SK-N-SH (cell line): ENCODE measurements around the gene ARHGEF39. TPM values are rescaled to one million over a fixed set of nuclear protein-coding genes. Genes with fewer than 3 reads are reported as not detected.

Experiments used
- CTCF ChIA-PET: fragments of 300-600, 350-600 bp; formaldehyde crosslinking; extraction: SDS; loops from one replicate; lab custom pipeline; 2021; lab: Yijun Ruan, JAX
- POLR2A ChIA-PET: fragments of 350-600 bp; sonication (Branson Sonifier 250); formaldehyde crosslinking; extraction: SDS; loops from one replicate; lab custom pipeline; 2020; ENCODE audit warnings: antibody characterized with exemption, inconsistent platforms; lab: Yijun Ruan, JAX
- DNase-seq: peaks from one replicate; pipeline ENCODE4 v3.0.0; 2012
- H2AFZ ChIP-seq: fragments of 200-600 bp; sonication (generic); 2 replicates; pipeline ENCODE4 v1.8.1; 2016; ENCODE audit warnings: antibody characterized with exemption, mild to moderate bottlenecking, low read depth
- H3F3A ChIP-seq: fragments of 200-600 bp; sonication (generic); replicated peaks from 2 replicates; pipeline ENCODE3; 2016; ENCODE audit warnings: antibody characterized with exemption, mild to moderate bottlenecking; ENCODE audit not compliant: insufficient read depth
- H3K27ac ChIP-seq, 2 experiments: fragments of 200-500 bp in 1 of 2; fragments of 200-600 bp in 1 of 2; sonication (Bioruptor generic) in 1 of 2; sonication (generic), shearing (Covaris generic) in 1 of 2; 2 replicates each; pipeline versions ENCODE4 v1.5.1 to v1.6.1; 2014 to 2016; ENCODE audit warnings: low read depth in 2 of 2, inconsistent platforms in 1 of 2, low read length in 1 of 2, mild to moderate bottlenecking in 1 of 2, mixed read lengths in 1 of 2
- H3K27me3 ChIP-seq: fragments of 200-600 bp; sonication (generic), shearing (Covaris generic); 2 replicates; pipeline ENCODE4 v1.6.1; 2016; ENCODE audit warnings: mixed run types; ENCODE audit not compliant: insufficient read depth
- H3K36me3 ChIP-seq, 2 experiments: fragments of 200-500 bp in 1 of 2; fragments of 200-600 bp in 1 of 2; sonication (Bioruptor generic) in 1 of 2; sonication (generic) in 1 of 2; replicated peaks in 1 of 2; 2 replicates each; pipeline versions ENCODE3 to v1.5.1; 2014 to 2016; ENCODE audit warnings: low read length in 1 of 2, mild to moderate bottlenecking in 1 of 2; ENCODE audit not compliant: insufficient read depth in 2 of 2, control insufficient read depth in 1 of 2
- H3K4me1 ChIP-seq, 2 experiments: fragments of 200-500 bp in 1 of 2; fragments of 200-600 bp in 1 of 2; sonication (Bioruptor generic) in 1 of 2; sonication (generic), shearing (Covaris generic) in 1 of 2; 2 replicates each; pipeline versions ENCODE4 v1.5.1 to v1.6.1; 2014 to 2016; ENCODE audit warnings: low read depth in 1 of 2, low read length in 1 of 2, mixed run types in 1 of 2; ENCODE audit not compliant: insufficient read depth in 2 of 2, control insufficient read depth in 1 of 2
- H3K4me2 ChIP-seq: fragments of 200-600 bp; sonication (generic), shearing (Covaris generic); 2 replicates; pipeline ENCODE4 v1.6.1; 2017; ENCODE audit warnings: mixed run types
- H3K4me3 ChIP-seq, 2 experiments: fragments of 200-500 bp in 1 of 2; fragments of 200-600 bp in 1 of 2; sonication (Bioruptor generic) in 1 of 2; sonication (generic), shearing (Covaris generic) in 1 of 2; 2 replicates each; pipeline versions ENCODE4 v1.5.1 to v1.8.1; 2014 to 2016; ENCODE audit warnings: low read depth in 2 of 2, inconsistent platforms in 1 of 2, low read length in 1 of 2, mild to moderate bottlenecking in 1 of 2, mixed read lengths in 1 of 2, moderate library complexity in 1 of 2
- H3K79me2 ChIP-seq: fragments of 200-600 bp; sonication (generic); 2 replicates; pipeline ENCODE4 v1.8.1; 2017; ENCODE audit warnings: mild to moderate bottlenecking; ENCODE audit not compliant: insufficient read depth
- H3K9ac ChIP-seq: fragments of 200-600 bp; sonication (generic); 2 replicates; pipeline ENCODE4 v1.6.1; 2017; ENCODE audit warnings: mixed run types
- H3K9me2 ChIP-seq: fragments of 200-600 bp; sonication (generic); 2 replicates; pipeline ENCODE4 v1.6.1; 2017; ENCODE audit warnings: mixed run types
- H3K9me3 ChIP-seq: fragments of 200-600 bp; sonication (generic); 2 replicates; pipeline ENCODE4 v1.6.1; 2017; ENCODE audit warnings: mixed run types, mild to moderate bottlenecking, moderate library complexity
- H4K20me1 ChIP-seq: fragments of 200-600 bp; sonication (generic); 2 replicates; pipeline ENCODE4 v1.6.1; 2017; ENCODE audit warnings: mild to moderate bottlenecking, mixed run types; ENCODE audit not compliant: insufficient read depth
- EP300 ChIP-seq, 2 experiments: IDR thresholded peaks; 2 replicates each; pipeline versions ENCODE4 v1.4.0 to v1.6.1; 2012; ENCODE audit warnings: borderline replicate concordance in 1 of 2, low read depth in 1 of 2, low read length in 1 of 2
- EZH2phosphoT487 ChIP-seq: fragments of 200-600 bp; sonication (generic); IDR thresholded peaks from 2 replicates; pipeline ENCODE4 v1.6.1; 2017; ENCODE audit warnings: low read depth, mixed run types, mild to moderate bottlenecking, antibody characterized with exemption, moderate library complexity, borderline replicate concordance
- FOSL2 ChIP-seq: IDR thresholded peaks from 2 replicates; pipeline ENCODE4 v1.4.0; 2012; ENCODE audit warnings: low read depth, mild to moderate bottlenecking, moderate library complexity, borderline replicate concordance
- GABPA ChIP-seq: IDR thresholded peaks from 2 replicates; pipeline ENCODE4 v1.4.0; 2012; ENCODE audit warnings: low read depth, mild to moderate bottlenecking
- IRF3 ChIP-seq: fragments of 150-350 bp; IDR thresholded peaks from 2 replicates; pipeline ENCODE4 v1.6.1; 2016; ENCODE audit warnings: mild to moderate bottlenecking, low read depth, low read length
- JUND ChIP-seq: IDR thresholded peaks from 2 replicates; pipeline ENCODE4 v1.4.0; 2012
- MAX ChIP-seq: IDR thresholded peaks from 2 replicates; pipeline ENCODE4 v1.4.0; 2012; ENCODE audit warnings: low read depth
- MXI1 ChIP-seq: IDR thresholded peaks from 2 replicates; pipeline ENCODE4 v1.6.1; 2012; ENCODE audit warnings: mild to moderate bottlenecking, low read depth, low read length, improper control_type of control experiment
- NFIC ChIP-seq: IDR thresholded peaks from 2 replicates; pipeline ENCODE4 v1.4.0; 2012; ENCODE audit warnings: borderline replicate concordance
- NRF1 ChIP-seq: IDR thresholded peaks from 2 replicates; pipeline ENCODE4 v1.6.1; 2012; ENCODE audit warnings: low read depth, mild to moderate bottlenecking, low read length
- POLR2AphosphoS5 ChIP-seq: IDR thresholded peaks from 2 replicates; pipeline ENCODE4 v1.6.1; 2012; ENCODE audit warnings: low read depth, low read length
- RCOR1 ChIP-seq: fragments of 150-350 bp; IDR thresholded peaks from 2 replicates; pipeline ENCODE4 v1.6.1; 2017; ENCODE audit warnings: antibody characterized with exemption, low read length
- RXRA ChIP-seq: IDR thresholded peaks from 2 replicates; pipeline ENCODE4 v1.4.0; 2012; ENCODE audit warnings: low read depth, mild to moderate bottlenecking, borderline replicate concordance
- SIN3A ChIP-seq: IDR thresholded peaks from 2 replicates; pipeline ENCODE4 v1.6.1; 2012; ENCODE audit warnings: low read depth, mild to moderate bottlenecking, low read length, moderate library complexity, borderline replicate concordance
- SMC3 ChIP-seq: IDR thresholded peaks from 2 replicates; pipeline ENCODE4 v1.6.1; 2012; ENCODE audit warnings: low read depth, low read length, improper control_type of control experiment
- TAF1 ChIP-seq: IDR thresholded peaks from 2 replicates; pipeline ENCODE4 v1.6.1; 2012; ENCODE audit warnings: low read depth, mild to moderate bottlenecking, low read length, moderate library complexity, borderline replicate concordance
- TCF12 ChIP-seq: IDR thresholded peaks from 2 replicates; pipeline ENCODE4 v1.4.0; 2012
- YY1 ChIP-seq: IDR thresholded peaks from 2 replicates; pipeline ENCODE4 v1.4.0; 2012; ENCODE audit warnings: low read depth, mild to moderate bottlenecking
- WGBS: methylation state at CpG from one replicate; pipeline ENCODE4 v1.1.6; 2017; ENCODE audit warnings: low lambda C conversion rate; 5-methylcytosine and 5-hydroxymethylcytosine counted together
- polyA plus RNA-seq, 3 experiments: library from polyadenylated mRNA; depleted of rRNA; stranded (reverse); fragments of >200 nt; gene quantifications; 2 replicates each; pipeline ENCODE4 v1.2.3, GENCODE V29; 2012
- TF ChIP-seq, protein P1 (sequence below): IDR thresholded peaks from 2 replicates; pipeline ENCODE4; 2012

ARHGEF39 gene
- polyA plus RNA-seq, 1 of the 3 experiments (the other 2 are of a cell fraction): 4.9 TPM

DNA sequence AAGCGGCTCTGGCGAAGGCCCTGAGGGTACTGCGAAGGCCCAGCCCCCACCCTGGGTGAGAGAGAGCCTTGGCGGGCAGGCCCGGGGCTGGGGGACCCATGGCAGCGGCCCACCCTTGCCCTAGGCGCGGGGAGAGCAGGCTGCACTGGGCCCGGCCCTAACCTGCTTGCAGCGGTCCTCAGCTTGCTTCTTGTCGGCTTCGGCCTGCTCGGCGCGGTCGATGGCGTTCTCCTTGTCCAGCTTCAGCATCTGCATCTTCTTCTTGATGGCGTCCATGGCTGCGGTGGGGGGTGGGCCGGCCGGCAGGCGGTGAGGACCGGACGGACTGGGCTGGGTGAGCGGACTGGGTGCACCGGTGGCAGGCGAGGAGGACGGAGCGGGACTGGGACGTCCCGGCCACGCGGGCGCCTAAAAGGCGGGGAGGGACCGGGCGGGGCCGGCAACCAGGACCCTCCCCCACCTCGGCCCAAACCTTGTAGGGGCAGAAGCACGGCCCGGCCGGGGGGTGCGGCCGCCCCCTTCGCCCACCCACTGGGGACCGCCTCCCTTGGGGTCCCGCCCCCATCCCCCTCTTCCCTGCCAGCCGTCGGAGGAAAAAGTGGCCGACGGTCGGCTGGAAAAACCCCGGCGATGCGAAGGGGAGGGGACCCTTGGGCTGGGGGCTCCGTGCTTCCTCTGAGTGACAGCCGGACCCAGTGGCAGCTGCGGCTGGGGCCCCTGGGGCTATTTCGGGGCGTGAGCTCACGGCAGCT is 24.7 kb upstream of the ARHGEF39 start, which contains the start of gene TPM2:
Gene TPM2 (minus strand): TSS at position 384 of the 752 bp plus-strand sequence. CDS start 108 bp downstream, at position 276.
- Histone ChIP-seq H3F3A (peaks cover 50% of the 10 kb centered on the region), H3K27ac (peak within 1 kb of the TSS; percentile 93 to 96), H4K20me1 (peaks cover 43% of the 10 kb centered on the region), H3K4me3 (peak within 1 kb of the TSS; percentile 62 to 73), H3K36me3 (peaks cover 11 to 13% of the 10 kb centered on the region in 2 experiments), H3K9me2 (no peaks in the 10 kb centered on the region), H3K4me2 (peak within 1 kb of the TSS; percentile 91), H3K27me3 (no peaks in the 10 kb centered on the region), H3K79me2 (peaks cover 47% of the 10 kb centered on the region), H3K4me1 (peaks cover 19 to 34% of the 10 kb centered on the region in 2 experiments; a peak in 3 of 4 replicates), H3K9ac (peak within 1 kb of the TSS; percentile 95), H3K9me3 (no peaks in the 10 kb centered on the region), H2AFZ (peak within 1 kb of the TSS; percentile 84)
- 42% methylated on average over 26 of the region's 61 CpGs for WGBS
- TF ChIP-seq POLR2AphosphoS5 (peak; percentile 91), SIN3A (peak; percentile 21; the same call in 1 of the 2 replicates), RXRA (no peak), MAX (peak; percentile 29; the same call in 1 of the 2 replicates), TAF1 (peak; percentile 67; the same call in 1 of the 2 replicates), FOSL2 (no peak)
- TF ChIP-seq, protein P1, sequence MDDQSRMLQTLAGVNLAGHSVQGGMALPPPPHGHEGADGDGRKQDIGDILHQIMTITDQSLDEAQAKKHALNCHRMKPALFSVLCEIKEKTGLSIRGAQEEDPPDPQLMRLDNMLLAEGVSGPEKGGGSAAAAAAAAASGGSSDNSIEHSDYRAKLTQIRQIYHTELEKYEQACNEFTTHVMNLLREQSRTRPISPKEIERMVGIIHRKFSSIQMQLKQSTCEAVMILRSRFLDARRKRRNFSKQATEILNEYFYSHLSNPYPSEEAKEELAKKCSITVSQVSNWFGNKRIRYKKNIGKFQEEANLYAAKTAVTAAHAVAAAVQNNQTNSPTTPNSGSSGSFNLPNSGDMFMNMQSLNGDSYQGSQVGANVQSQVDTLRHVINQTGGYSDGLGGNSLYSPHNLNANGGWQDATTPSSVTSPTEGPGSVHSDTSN: 0 out of 2 replicates have a peak, but pooled peaks have one; percentile 2
- CTCF ChIA-PET: interaction anchor here (0.8 to 2.7 kb wide), 6 partner anchors 15 to 43 kb away, joined by 3 to 21 read pairs (median 3); partner anchors contain the start of genes CCDC107 and RMRP
- DNase-seq: peak; percentile 73
- POLR2A ChIA-PET: interaction anchor here (1.7 kb wide), 2 partner anchors 14 to 42 kb away, joined by 5 to 8 read pairs; no protein-coding TSS in a partner anchor

DNA sequence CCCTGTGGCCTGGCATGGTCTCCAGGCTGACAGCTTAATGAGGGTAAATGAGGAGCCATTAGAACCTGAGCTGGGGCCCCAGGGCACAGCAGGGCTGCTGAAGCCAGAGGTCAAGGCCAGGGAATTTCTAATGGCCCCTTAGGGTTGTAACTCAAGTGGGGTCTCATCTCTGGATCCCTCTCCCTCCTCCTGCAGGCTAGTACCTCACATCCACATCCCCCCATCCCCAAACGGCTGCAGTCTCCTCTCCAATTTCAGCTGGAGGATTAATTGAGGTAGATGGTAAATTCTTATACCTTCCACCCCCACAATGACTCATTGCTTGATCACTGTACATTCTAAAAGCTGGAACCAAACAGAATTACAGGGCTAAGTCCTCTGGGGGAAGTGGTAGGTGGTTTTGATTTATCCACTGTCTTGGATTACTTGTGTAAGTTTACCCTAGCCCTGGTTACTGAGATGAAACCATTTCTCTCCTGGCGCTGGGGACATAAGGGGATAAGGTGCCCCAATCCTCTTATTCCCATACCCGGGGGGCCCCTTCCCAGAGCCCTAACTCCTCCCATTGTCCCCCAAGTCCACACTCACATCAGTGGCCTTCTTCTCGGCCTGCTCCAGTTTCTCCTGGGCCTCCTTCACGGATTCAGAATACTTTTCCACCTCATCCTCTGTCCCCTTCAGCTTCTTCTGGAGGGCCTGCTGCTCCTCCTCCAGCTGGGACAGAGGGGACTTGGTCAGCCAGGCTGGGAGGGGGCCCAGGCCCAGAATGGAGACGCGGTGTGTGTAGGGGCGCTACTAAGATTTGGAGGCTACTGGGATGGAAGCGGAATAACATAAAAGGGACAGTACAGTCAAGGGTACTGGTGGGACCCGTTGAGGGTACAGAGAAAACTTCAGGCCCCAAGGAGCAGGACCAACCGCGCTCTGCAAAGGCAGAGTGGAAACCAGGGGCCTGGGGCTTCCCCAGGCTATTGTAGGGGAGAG is 23.9 kb upstream of the ARHGEF39 start:
- Histone ChIP-seq H3K36me3 (peaks cover 14 to 20% of the 10 kb centered on the region in 2 experiments), H3K9ac (peak overlapping the region; percentile 95), H3K9me2 (no peaks in the 10 kb centered on the region), H3F3A (peaks cover 47% of the 10 kb centered on the region), H2AFZ (no peak overlapping the region), H3K9me3 (no peaks in the 10 kb centered on the region), H3K79me2 (peaks cover 47% of the 10 kb centered on the region), H4K20me1 (peaks cover 50% of the 10 kb centered on the region), H3K4me1 (peaks cover 19 to 34% of the 10 kb centered on the region in 2 experiments; a peak in 3 of 4 replicates), H3K27me3 (no peaks in the 10 kb centered on the region), H3K4me2 (peak overlapping the region; percentile 91), H3K4me3 (peak overlapping the region; percentile 62 to 73), H3K27ac (peak overlapping the region; percentile 93 to 96)
- no peak for DNase-seq
- POLR2A ChIA-PET: no interaction called here
- CTCF ChIA-PET: interaction anchor here (0.7 to 2.3 kb wide), 10 partner anchors 8 to 102 kb away, joined by 3 to 26 read pairs (median 3); partner anchors contain the start of genes CCDC107 and RMRP
- 43% methylated on average over 12 of the region's 12 CpGs for WGBS
- TF ChIP-seq, protein P1: peak; percentile 70
- TF ChIP-seq IRF3: no peak
- no peak for TF ChIP-seq MXI1
- TF ChIP-seq RCOR1: no peak
- TF ChIP-seq TAF1: peak; percentile 55; the same call in 1 of the 2 replicates
- TF ChIP-seq POLR2AphosphoS5: peak; percentile 70; the same call in 1 of the 2 replicates
- peak; percentile 92 for TF ChIP-seq FOSL2
- TF ChIP-seq NRF1: no peak
- no peak for TF ChIP-seq GABPA
- TF ChIP-seq EZH2phosphoT487: no peak
- 0 out of 2 replicates have a peak, but pooled peaks have one; percentile 42 for TF ChIP-seq NFIC
- peak; percentile 62; the same call in 1 of the 2 replicates for TF ChIP-seq TCF12
- TF ChIP-seq SMC3: no peak
- peak; percentile 52; the same call in 1 of the 2 replicates for TF ChIP-seq YY1
- TF ChIP-seq JUND: peak; percentile 92
- TF ChIP-seq EP300 (IDR thresholded peaks at IDR 0.05; ENCODE audit: borderline replicate concordance in 1 of 2, low read depth in 1 of 2, low read length in 1 of 2): peak in 1 of 2 experiments; percentile 30; a peak in 1 of 4 replicates
